SK-N-SH (cell line): ENCODE data around the gene LSMEM2.

Source experiments
- CTCF ChIP-seq: fragments of 200-600 bp; sonication (generic); IDR thresholded peaks from 2 replicates; pipeline ENCODE4 v1.6.1; 2017; ENCODE audit warnings: antibody characterized with exemption, mild to moderate bottlenecking, moderate library complexity
- EP300 ChIP-seq, 2 experiments: IDR thresholded peaks; 2 replicates each; pipeline versions ENCODE4 v1.4.0 to v1.6.1; 2012; ENCODE audit warnings: borderline replicate concordance in 1 of 2, low read depth in 1 of 2, low read length in 1 of 2
- FOXJ3 ChIP-seq: sonication (generic); formaldehyde crosslinking; IDR thresholded peaks from 2 replicates; pipeline ENCODE4 v1.5.1; 2020; ENCODE audit warnings: mild to moderate bottlenecking, missing genetic modification reagents
- FOXM1 ChIP-seq: IDR thresholded peaks from 2 replicates; pipeline ENCODE4 v1.4.0; 2012; ENCODE audit warnings: low read depth, mild to moderate bottlenecking
- MAX ChIP-seq: IDR thresholded peaks from 2 replicates; pipeline ENCODE4 v1.4.0; 2012; ENCODE audit warnings: low read depth
- NFIC ChIP-seq: IDR thresholded peaks from 2 replicates; pipeline ENCODE4 v1.4.0; 2012; ENCODE audit warnings: borderline replicate concordance
- PBX3 ChIP-seq: IDR thresholded peaks from 2 replicates; pipeline ENCODE4; 2012
- POLR2AphosphoS5 ChIP-seq: IDR thresholded peaks from 2 replicates; pipeline ENCODE4 v1.6.1; 2012; ENCODE audit warnings: low read depth, low read length
- REST ChIP-seq: IDR thresholded peaks from 2 replicates; pipeline ENCODE4 v1.6.1; 2012; ENCODE audit warnings: mild to moderate bottlenecking, low read depth, low read length, moderate library complexity
- RFX5 ChIP-seq: IDR thresholded peaks from 2 replicates; pipeline ENCODE4 v1.6.1; 2012; ENCODE audit warnings: mild to moderate bottlenecking, improper control_type of control experiment, low read length
- USF2 ChIP-seq: fragments of 150-350 bp; IDR thresholded peaks from 2 replicates; pipeline ENCODE4 v1.6.1; 2017; ENCODE audit warnings: antibody characterized with exemption, low read length, low read depth, borderline replicate concordance
- YY1 ChIP-seq: IDR thresholded peaks from 2 replicates; pipeline ENCODE4 v1.4.0; 2012; ENCODE audit warnings: low read depth, mild to moderate bottlenecking

- TF ChIP-seq CTCF (no peak), REST (no peak), NFIC (no peak), EP300 (IDR thresholded peaks at IDR 0.05; ENCODE audit: borderline replicate concordance in 1 of 2, low read depth in 1 of 2, low read length in 1 of 2) (no peak), POLR2AphosphoS5 (no peak), YY1 (no peak), PBX3 (no peak), FOXM1 (no peak), MAX (no peak), USF2 (no peak), FOXJ3 (CRISPR knock-in tag) (no peak), RFX5 (no peak)
Measured at GRCh38 chr3:50232303-50232702, 46.6 kb upstream of the LSMEM2 start.
